Brain microvascular endothelial cell (primary cell): Measurements from ENCODE around the gene LGALS3.
A peak's percentile ranks its signal among the peaks of the same experiment; 100 is the strongest.

Source experiments
- DNase-seq: peaks from one replicate; pipeline ENCODE4 v3.0.0-alpha.2; 2020
- H3K27ac ChIP-seq: fragments of 250-450 bp; sonication (Bioruptor Pico); 2 replicates; pipeline ENCODE4 v1.5.1; 2020; ENCODE audit warnings: mild to moderate bottlenecking, moderate library complexity
- H3K27me3 ChIP-seq: fragments of 250-450 bp; sonication (Bioruptor Pico); replicated peaks from 2 replicates; pipeline ENCODE4 v1.5.1; 2020; ENCODE audit warnings: mild to moderate bottlenecking
- H3K36me3 ChIP-seq: fragments of 250-450 bp; sonication (Bioruptor Pico); replicated peaks from 2 replicates; pipeline ENCODE4 v1.5.1; 2020; ENCODE audit warnings: mild to moderate bottlenecking
- H3K4me3 ChIP-seq: 2 replicates; pipeline ENCODE4 v1.5.1; 2011; ENCODE audit warnings: low read depth, mild to moderate bottlenecking, control low read depth, low read length, moderate library complexity
- CTCF ChIP-seq: IDR thresholded peaks from 2 replicates; pipeline ENCODE4 v1.5.1; 2011; ENCODE audit warnings: low read depth, mild to moderate bottlenecking, moderate library complexity, low read length, control low read depth, inconsistent platforms; ENCODE audit errors: missing control alignments
- in situ Hi-C: cut with HindIII; loops from 2 replicates; pipeline ENCODE4 v1.10.0; 2017; ENCODE audit warnings: low sequenced_read_pairs, low pct_ligation_motif_present

LGALS3 gene

DNA sequence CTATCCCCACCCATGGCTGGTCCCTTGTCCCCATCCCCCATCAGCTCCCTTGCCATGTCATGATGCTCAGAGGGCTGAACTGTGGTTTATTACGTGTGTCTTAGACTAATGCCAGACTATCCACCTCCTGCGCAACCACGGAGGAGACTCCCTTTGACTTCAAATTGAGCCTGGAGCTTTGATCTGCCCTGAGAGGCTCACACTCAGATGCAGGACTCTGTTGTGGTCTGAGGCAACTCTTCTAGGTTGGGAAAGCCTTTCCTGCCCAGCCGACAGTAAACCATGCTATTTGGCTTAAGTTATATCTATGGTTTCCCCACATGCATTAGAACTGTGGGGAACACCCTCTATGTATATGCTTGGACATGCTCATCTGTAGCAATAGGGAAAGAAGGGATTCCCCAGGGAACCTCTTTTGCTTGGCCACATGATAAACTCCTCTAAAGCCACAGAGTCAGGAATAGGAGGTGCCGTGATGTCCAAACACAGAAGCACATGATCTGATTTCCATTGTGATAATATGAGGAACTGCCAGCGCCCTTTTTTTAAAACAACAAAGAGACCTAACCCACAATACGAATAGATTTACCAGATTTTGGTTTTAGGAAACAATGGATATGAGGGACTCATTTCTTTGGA is 11.1 kb upstream of the LGALS3 start:
- no peak for DNase-seq
- TF ChIP-seq CTCF: no peak
- in situ Hi-C loops: no loop called here
- Histone ChIP-seq H3K36me3 (no peaks in the 10 kb centered on the region), H3K27ac (no peak overlapping the region), H3K27me3 (no peaks in the 10 kb centered on the region), H3K4me3 (no peak overlapping the region)

DNA sequence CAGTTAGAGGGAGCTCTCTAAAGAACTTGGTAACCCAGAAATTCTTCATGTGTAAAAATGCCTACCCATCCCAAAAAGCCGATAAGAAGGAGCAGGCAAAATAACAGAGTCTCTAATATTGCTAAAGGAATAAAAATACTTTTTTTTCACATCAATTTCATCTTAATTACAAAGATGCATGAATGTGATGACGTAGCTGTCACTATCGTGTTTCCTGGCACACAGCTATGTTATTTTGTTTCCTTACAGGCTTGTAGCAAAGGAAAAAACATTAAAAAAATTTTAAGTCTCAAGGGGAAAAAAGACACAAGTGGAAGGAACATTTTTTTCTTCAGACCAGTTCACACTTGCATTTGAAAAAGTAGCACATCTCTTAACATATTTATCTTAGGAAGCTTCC is 10.3 kb upstream of the LGALS3 start:
- H3K4me3 ChIP-seq: no peak overlapping the region
- in situ Hi-C loops: no loop called here
- no peak overlapping the region for H3K27ac ChIP-seq

DNA sequence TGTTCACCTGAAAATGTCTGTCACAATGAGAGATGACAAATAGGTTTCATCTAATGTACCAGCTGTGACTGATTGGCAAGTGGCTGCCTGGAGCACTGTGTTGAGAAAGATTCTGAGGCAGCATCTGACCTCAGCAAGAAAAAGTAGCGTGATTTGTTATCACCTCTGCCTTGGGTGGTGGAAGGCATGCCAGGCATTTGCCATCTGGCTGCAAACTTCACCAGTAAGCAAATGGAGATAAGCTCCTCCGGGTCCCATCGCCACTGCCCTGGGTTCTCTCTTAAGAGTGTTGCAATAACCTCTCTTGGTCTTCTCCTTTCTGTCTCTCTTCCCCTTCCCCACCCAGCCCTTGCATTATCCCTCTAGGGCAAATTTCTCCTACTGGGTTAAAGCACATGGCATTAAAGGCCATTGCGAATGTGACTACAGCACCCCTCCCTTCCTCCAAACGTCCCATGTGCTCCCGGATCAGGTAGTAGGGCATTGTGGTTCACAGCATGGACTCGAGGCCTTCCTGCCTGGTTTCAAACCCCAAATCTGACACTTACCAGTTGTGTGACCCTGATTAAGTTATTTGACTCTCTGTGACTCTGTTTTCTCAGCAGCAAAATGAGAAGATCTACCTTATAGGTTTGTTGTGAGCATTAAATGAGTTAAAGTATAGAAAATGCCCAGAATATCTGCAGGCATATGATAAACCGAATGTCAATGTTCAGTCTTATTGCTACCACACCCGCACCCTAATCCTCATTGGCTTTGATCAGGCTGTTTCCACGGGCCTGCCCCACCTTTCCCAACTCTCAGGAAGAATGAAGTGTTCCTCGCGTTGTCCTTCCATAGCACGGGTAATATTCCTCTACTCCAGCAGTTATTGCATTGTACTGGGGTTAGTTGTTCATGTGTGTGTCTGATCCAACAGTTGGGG is 8.2 kb upstream of the LGALS3 start:
- Histone ChIP-seq H3K36me3 (no peaks in the 10 kb centered on the region), H3K27ac (no peak overlapping the region), H3K4me3 (no peak overlapping the region), H3K27me3 (no peaks in the 10 kb centered on the region)
- no peak for TF ChIP-seq CTCF
- in situ Hi-C loops: no loop called here
- no peak for DNase-seq

More for the DNA sequence above, 10.3 kb upstream of the LGALS3 start:
- DNase-seq: no peak
- Histone ChIP-seq H3K27me3 (no peaks in the 10 kb centered on the region), H3K36me3 (no peaks in the 10 kb centered on the region)
- no peak for TF ChIP-seq CTCF

DNA sequence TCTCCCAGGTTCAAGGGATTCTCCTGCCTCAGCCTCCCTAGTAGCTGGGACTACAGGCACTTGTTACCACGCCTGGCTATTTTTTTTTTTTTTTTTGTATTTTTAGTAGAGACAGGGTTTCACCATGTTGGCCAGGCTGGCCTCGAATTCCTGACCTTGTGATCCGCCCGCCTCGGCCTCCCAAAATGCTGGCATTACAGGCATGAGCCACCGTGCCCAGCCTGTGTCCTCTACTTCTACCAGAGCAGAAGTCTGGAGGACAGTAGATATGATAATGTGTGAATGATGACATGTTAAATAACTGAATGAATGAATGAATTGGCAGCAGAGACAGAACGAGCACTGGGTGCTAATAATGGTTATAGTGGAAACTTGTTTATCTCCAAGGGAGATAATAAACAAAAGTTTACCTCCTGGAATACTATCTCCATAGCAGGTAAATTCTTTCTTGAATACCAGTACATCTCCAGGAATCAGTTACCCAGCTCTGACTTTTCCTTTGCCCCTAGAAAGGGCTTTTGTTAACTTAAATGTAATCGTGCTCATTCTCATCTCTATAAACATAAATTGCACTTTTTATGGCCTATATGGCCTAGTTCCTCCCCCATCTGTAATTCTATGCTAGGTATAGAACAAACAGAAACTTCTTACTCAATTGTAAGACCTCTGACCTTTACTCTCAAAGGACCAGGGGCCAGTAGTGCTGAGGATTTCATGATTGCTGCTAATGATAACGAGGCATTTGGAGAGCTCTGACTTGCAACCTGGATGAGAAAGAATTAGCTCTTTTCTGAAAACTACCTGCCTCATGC is 7.2 kb upstream of the LGALS3 start:
- no peak for TF ChIP-seq CTCF
- in situ Hi-C loops: no loop called here
- H3K27me3 ChIP-seq: no peaks in the 10 kb centered on the region
- no peaks in the 10 kb centered on the region for H3K36me3 ChIP-seq
- no peak overlapping the region for H3K4me3 ChIP-seq
- no peak for DNase-seq
- H3K27ac ChIP-seq: peak overlapping the region; percentile 73

GRCh38 chr14:55122440-55122986 is 6.5 kb upstream of the LGALS3 start:
- no peaks in the 10 kb centered on the region for H3K27me3 ChIP-seq
- peak overlapping the region; percentile 73 for H3K27ac ChIP-seq
- no peak for TF ChIP-seq CTCF
- H3K4me3 ChIP-seq: no peak overlapping the region
- in situ Hi-C loops: no loop called here
- DNase-seq: peak; percentile 29
- H3K36me3 ChIP-seq: no peaks in the 10 kb centered on the region
